Activated CD8-positive, alpha-beta T cell treated with anti-CD3 and anti-CD28 coated beads for 36 hours (primary cell): ENCODE results near the gene LRRC58. TPM values are rescaled to one million over a fixed set of nuclear protein-coding genes. Genes with fewer than 3 reads are reported as not detected.
"Not testable (repeated sequence)": the region's sequence is repeated elsewhere in the genome, so short reads cannot be mapped to it uniquely, and the experiment has no call there.

Source experiments
- ATAC-seq: fragments of 200-7000 bp; cut with Tn5 transposase; one replicate; pipeline ENCODE4 v1.10.0; 2021; ENCODE audit warnings: mild to moderate bottlenecking, moderate library complexity
- CTCF ChIA-PET: fragments of 350-600 bp; sonication (Branson Sonifier 250); formaldehyde crosslinking; loops from one replicate; lab custom pipeline; 2021; ENCODE audit warnings: antibody characterized with exemption; lab: Charles Lee
- POLR2A ChIA-PET: fragments of 350-600 bp; sonication (Branson Sonifier 250); formaldehyde crosslinking; loops from one replicate; lab custom pipeline; 2021; ENCODE audit warnings: antibody characterized with exemption; lab: Charles Lee
- DNase-seq: peaks from one replicate; pipeline ENCODE4 v3.0.0-alpha.2; 2020
- H3K27ac Mint-ChIP-seq: one replicate; pipeline ENCODE4 v1.8.0; 2021; ENCODE audit warnings: mild to moderate bottlenecking, mixed read lengths
- H3K27me3 Mint-ChIP-seq: one replicate; pipeline ENCODE4 v1.8.0; 2021; ENCODE audit warnings: mixed read lengths
- H3K36me3 Mint-ChIP-seq: one replicate; pipeline ENCODE4 v1.8.0; 2021; ENCODE audit warnings: low read depth, mixed read lengths
- H3K4me1 Mint-ChIP-seq: one replicate; pipeline ENCODE4 v1.8.0; 2021; ENCODE audit warnings: low read depth, mixed read lengths
- H3K4me3 Mint-ChIP-seq: one replicate; pipeline ENCODE4 v1.8.0; 2021; ENCODE audit warnings: mild to moderate bottlenecking, moderate library complexity, mixed read lengths
- H3K9me3 Mint-ChIP-seq: one replicate; pipeline ENCODE4 v1.8.0; 2021; ENCODE audit warnings: mixed read lengths
- intact Hi-C: fragments of 100-400 bp; cut with micrococcal nuclease; formaldehyde crosslinking; loops from one replicate; pipeline ENCODE4 v1.10.0; 2022
- total RNA-seq, 2 experiments: library from RNA; stranded (reverse); gene quantifications; one replicate each; pipeline ENCODE4 v1.2.3, GENCODE V29; 2021
- TF ChIP-seq, protein P1 (sequence below): fragments of 200-600 bp; IDR thresholded peaks from one replicate; pipeline ENCODE4 v1.8.0; 2022; ENCODE audit warnings: antibody characterized with exemption, mild to moderate bottlenecking

Gene LRRC58
- total RNA-seq, 2 experiments from 2014 or later = 29.1 to 30.7 TPM

DNA sequence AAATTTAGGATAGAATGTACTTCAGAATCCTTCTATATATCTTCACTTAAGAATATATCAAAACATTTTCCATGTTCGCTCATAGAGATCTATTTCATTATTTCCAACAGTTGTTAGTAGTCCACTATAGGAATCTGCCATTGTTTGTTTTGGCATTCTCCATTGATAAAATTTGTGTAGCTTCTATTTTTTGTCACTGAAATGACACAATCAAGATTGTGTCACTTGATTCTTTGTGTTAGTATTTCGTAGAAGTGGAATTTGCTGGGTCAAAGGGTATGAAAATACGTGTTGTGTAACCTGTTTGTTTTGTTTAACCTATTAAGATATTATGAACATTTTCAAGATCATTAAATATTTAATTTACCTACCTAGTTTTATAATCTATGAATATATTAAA is 48.2 kb downstream of the LRRC58 start:
- H3K27me3 Mint-ChIP-seq = peaks cover 1% of the 10 kb centered on the region
- ATAC-seq (no peak), DNase-seq (no peak)
- no peaks in the 10 kb centered on the region for H3K4me1 Mint-ChIP-seq
- H3K4me3 Mint-ChIP-seq = no peak overlapping the region
- intact Hi-C loops = no loop called here
- TF ChIP-seq, protein P1, sequence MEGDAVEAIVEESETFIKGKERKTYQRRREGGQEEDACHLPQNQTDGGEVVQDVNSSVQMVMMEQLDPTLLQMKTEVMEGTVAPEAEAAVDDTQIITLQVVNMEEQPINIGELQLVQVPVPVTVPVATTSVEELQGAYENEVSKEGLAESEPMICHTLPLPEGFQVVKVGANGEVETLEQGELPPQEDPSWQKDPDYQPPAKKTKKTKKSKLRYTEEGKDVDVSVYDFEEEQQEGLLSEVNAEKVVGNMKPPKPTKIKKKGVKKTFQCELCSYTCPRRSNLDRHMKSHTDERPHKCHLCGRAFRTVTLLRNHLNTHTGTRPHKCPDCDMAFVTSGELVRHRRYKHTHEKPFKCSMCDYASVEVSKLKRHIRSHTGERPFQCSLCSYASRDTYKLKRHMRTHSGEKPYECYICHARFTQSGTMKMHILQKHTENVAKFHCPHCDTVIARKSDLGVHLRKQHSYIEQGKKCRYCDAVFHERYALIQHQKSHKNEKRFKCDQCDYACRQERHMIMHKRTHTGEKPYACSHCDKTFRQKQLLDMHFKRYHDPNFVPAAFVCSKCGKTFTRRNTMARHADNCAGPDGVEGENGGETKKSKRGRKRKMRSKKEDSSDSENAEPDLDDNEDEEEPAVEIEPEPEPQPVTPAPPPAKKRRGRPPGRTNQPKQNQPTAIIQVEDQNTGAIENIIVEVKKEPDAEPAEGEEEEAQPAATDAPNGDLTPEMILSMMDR = no peak
- ChIA-PET POLR2A (no interaction called here), CTCF (interaction anchor here (1.1 kb wide), 1 partner anchor 117 kb away, joined by 6 read pairs; no protein-coding TSS in a partner anchor)
- H3K36me3 Mint-ChIP-seq = no peaks in the 10 kb centered on the region
- no peaks in the 10 kb centered on the region for H3K9me3 Mint-ChIP-seq
- no peak overlapping the region for H3K27ac Mint-ChIP-seq

DNA sequence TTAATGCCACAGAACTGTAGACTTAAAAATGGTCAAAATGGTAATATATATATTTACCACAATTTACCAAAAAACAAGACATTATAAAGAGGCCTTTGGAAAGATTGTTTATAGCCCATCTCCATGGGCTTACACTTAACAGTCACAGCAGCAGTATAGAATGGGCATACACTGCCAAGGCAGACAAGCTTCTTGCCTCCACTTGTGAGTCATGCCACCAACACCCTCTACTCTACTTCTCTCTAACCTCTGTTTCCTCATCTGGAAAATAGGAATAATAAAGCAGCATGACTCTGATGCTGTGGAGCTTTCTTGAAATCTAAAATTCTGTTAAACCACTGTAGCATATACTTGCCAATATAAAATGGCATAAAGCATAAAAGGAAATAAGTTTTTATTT is 49.8 kb downstream of the LRRC58 start:
- H3K4me1 Mint-ChIP-seq = no peaks in the 10 kb centered on the region
- no peak for ATAC-seq
- no peak for DNase-seq
- no peaks in the 10 kb centered on the region for H3K9me3 Mint-ChIP-seq
- intact Hi-C loops = no loop called here
- H3K27me3 Mint-ChIP-seq = peaks cover 1% of the 10 kb centered on the region
- no peaks in the 10 kb centered on the region for H3K36me3 Mint-ChIP-seq
- TF ChIP-seq, protein P1 = no peak
- H3K27ac Mint-ChIP-seq = no peak overlapping the region
- CTCF ChIA-PET = interaction anchor here (0.6 to 2.0 kb wide), 2 partner anchors 56 to 118 kb away, joined by 4 to 7 read pairs; no protein-coding TSS in a partner anchor
- no peak overlapping the region for H3K4me3 Mint-ChIP-seq
- POLR2A ChIA-PET = no interaction called here

DNA sequence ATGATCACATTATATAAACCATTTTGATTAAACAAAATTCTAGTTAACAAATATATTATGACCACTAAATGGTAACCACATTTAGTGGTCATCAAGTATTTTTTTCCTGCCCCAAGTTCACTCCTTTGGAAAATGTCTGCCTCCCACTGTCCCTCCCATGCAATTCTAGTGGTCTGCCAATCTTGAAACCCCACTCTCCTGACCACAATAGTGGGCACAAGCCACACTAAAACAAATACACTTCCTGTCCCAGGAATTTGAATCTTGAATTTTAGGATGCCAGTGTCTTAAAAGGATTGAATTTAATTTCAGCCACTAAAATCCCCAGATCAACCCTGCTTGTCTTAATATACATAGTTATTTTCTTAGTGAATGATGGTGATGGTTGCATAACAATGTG is 50.2 kb downstream of the LRRC58 start:
- ATAC-seq = no peak

GRCh38 chr3:120291552-120291951 is 57.6 kb downstream of the LRRC58 start:
- CTCF ChIA-PET, ATAC-seq, H3K36me3 Mint-ChIP-seq, H3K27ac Mint-ChIP-seq, H3K4me1 Mint-ChIP-seq, intact Hi-C loops, DNase-seq, POLR2A ChIA-PET, H3K4me3 Mint-ChIP-seq: not testable (repeated sequence)
- peaks cover 13% of the 10 kb centered on the region for H3K9me3 Mint-ChIP-seq
- H3K27me3 Mint-ChIP-seq = peaks cover 23% of the 10 kb centered on the region

More for the DNA sequence above, 50.2 kb downstream of the LRRC58 start:
- Mint-ChIP-seq H3K36me3 (no peaks in the 10 kb centered on the region), H3K27me3 (peaks cover 2% of the 10 kb centered on the region), H3K4me1 (no peaks in the 10 kb centered on the region), H3K4me3 (no peak overlapping the region), H3K27ac (no peak overlapping the region), H3K9me3 (no peaks in the 10 kb centered on the region)
- DNase-seq = no peak
- CTCF ChIA-PET = interaction anchor here (0.6 to 2.0 kb wide), 2 partner anchors 57 to 118 kb away, joined by 4 to 7 read pairs; no protein-coding TSS in a partner anchor
- POLR2A ChIA-PET = no interaction called here
- intact Hi-C loops = no loop called here
- TF ChIP-seq, protein P1 = no peak

DNA sequence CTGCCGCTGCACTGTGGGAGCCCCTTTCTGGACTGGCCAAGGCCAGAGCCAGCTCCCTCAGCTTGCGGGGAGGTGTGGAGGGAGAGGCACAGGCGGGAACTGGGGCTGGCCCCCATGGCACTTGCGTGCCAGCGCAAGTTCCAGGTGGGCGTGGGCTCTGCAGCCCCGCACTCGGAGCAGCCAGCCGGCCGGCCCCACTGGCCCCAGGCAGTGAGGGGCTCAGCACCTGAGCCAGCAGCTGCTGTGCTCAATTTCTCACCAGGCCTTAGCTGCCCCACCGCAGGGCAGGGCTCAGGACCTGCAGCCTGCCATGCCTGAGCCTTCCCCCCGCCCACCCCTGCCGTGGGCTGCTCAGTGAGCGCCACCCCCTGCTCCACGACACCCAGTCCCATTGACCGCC is 59.5 kb downstream of the LRRC58 start:
- intact Hi-C loops = loop anchor here (2.0 kb wide), 1 partner anchor 45 kb away; no protein-coding TSS in a partner anchor
- peaks cover 36% of the 10 kb centered on the region for H3K27me3 Mint-ChIP-seq
- ChIA-PET CTCF (no interaction called here), POLR2A (no interaction called here)
- DNase-seq = no peak
- peaks cover 8% of the 10 kb centered on the region for H3K4me1 Mint-ChIP-seq
- H3K9me3 Mint-ChIP-seq = peaks cover 13% of the 10 kb centered on the region
- peaks cover 2% of the 10 kb centered on the region for H3K36me3 Mint-ChIP-seq
- no peak overlapping the region for H3K4me3 Mint-ChIP-seq
- H3K27ac Mint-ChIP-seq = no peak overlapping the region
- TF ChIP-seq, protein P1 = no peak
- no peak for ATAC-seq
